GM19467 (cell line): ENCODE results near the gene EOLA1.
"Not testable (repeated sequence)": the region's sequence is repeated elsewhere in the genome, so short reads cannot be mapped to it uniquely, and the experiment has no call there.

ENCODE experiments used
- ATAC-seq: cut with Tn5 transposase; IDR thresholded peaks from one replicate; pipeline ENCODE4 v1.9.1; 2021; ENCODE audit warnings: mild to moderate bottlenecking, moderate library complexity; ENCODE audit not compliant: unreplicated experiment

Gene EOLA1

GRCh38 chrX:149595214-149595613 lies 54.4 kb downstream of the EOLA1 start, which contains the start of gene HSFX2:
Gene HSFX2, minus strand, starts transcription at chrX:149595314. Its CDS starts 614 bp downstream, at chrX:149594700.
- ATAC-seq, result not testable (repeated sequence)

GRCh38 chrX:149595943-149596342 lies 55.1 kb downstream of the EOLA1 start:
- ATAC-seq, result not testable (repeated sequence)
